Esophagus squamous epithelium (tissue), 4 donors: ENCODE results near the gene CLDN5.

Experiments used
- CTCF ChIP-seq, 6 experiments: fragments of 450-650 bp in 4 of 6; fragments of 200-600 bp in 2 of 6; sonication (generic) in 2 of 6; IDR thresholded peaks; one replicate each; pipeline ENCODE4 v1.5.1; 2016 to 2019; ENCODE audit warnings: antibody characterized with exemption in 6 of 6, mild to moderate bottlenecking in 4 of 6, moderate library complexity in 4 of 6
- POLR2A ChIP-seq, 4 donors: fragments of 450-650 bp; IDR thresholded peaks; one replicate each; pipeline ENCODE4 v1.6.1; 2017; ENCODE audit warnings: antibody characterized with exemption in 4 of 4, mild to moderate bottlenecking in 4 of 4, moderate library complexity in 3 of 4

DNA sequence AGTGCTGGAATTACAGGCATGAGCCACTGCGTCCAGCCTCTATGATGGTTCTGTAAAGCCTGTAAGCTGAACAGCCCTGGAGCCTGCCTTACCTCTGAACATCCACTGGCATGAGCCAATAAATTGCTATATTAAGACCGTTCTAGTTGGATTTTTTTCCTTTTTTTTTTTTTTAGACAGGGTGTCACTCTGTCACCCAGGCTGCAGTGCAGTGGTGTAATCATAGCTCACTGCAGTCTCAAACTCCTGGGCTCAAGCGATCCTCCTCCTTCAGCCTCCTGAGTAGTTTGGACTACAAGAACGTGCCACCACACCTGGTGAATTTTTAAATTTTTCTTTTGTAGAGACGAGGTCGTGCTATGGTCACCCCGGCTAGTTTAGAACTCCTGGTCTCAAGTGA lies 26.2 kb upstream of the CLDN5 start:
- no peak for TF ChIP-seq POLR2A (IDR thresholded peaks at IDR 0.05)
- no peak for TF ChIP-seq CTCF (IDR thresholded peaks at IDR 0.05)
